ENCODE results near the gene PAFAH1B1. TPM values are rescaled to one million over a fixed set of nuclear protein-coding genes. Genes with fewer than 3 reads are reported as not detected.

Gene PAFAH1B1
- total RNA-seq, 1 donor from 2014 or later = 130 TPM

GRCh38 chr17:2634361-2634960 is 41.0 kb downstream of the PAFAH1B1 start:
- DNase-seq (ENCODE audit: low read depth, low spot score) = no peak
- TF ChIP-seq CTCF (conservative IDR thresholded peaks at IDR 0.05) = no peak
- peaks cover 5% of the 10 kb centered on the region for H3K36me3 Mint-ChIP-seq (ENCODE audit: low read depth)
- peaks cover 38% of the 10 kb centered on the region for H3K4me1 Mint-ChIP-seq
- no peaks in the 10 kb centered on the region for H3K9me3 Mint-ChIP-seq
- no peak overlapping the region for H3K4me3 Mint-ChIP-seq
- H3K27ac Mint-ChIP-seq (ENCODE audit: unreplicated experiment) = no peak overlapping the region
- no peaks in the 10 kb centered on the region for H3K27me3 Mint-ChIP-seq (ENCODE audit: low read depth)

- no peak overlapping the region for H3K4me3 Mint-ChIP-seq
- no peak for TF ChIP-seq CTCF (conservative IDR thresholded peaks at IDR 0.05)
- no peaks in the 10 kb centered on the region for H3K27me3 Mint-ChIP-seq (ENCODE audit: low read depth)
- H3K4me1 Mint-ChIP-seq = peaks cover 30% of the 10 kb centered on the region
- no peaks in the 10 kb centered on the region for H3K9me3 Mint-ChIP-seq
- DNase-seq (ENCODE audit: low read depth, low spot score) = no peak
- H3K27ac Mint-ChIP-seq (ENCODE audit: unreplicated experiment) = no peak overlapping the region
- peaks cover 5% of the 10 kb centered on the region for H3K36me3 Mint-ChIP-seq (ENCODE audit: low read depth)
Measured at GRCh38 chr17:2635241-2635640, 41.8 kb downstream of the PAFAH1B1 start.

- H3K4me1 Mint-ChIP-seq = peaks cover 25% of the 10 kb centered on the region
- peaks cover 5% of the 10 kb centered on the region for H3K36me3 Mint-ChIP-seq (ENCODE audit: low read depth)
- H3K27me3 Mint-ChIP-seq (ENCODE audit: low read depth) = no peaks in the 10 kb centered on the region
- no peak overlapping the region for H3K27ac Mint-ChIP-seq (ENCODE audit: unreplicated experiment)
- DNase-seq (ENCODE audit: low read depth, low spot score) = no peak
- H3K4me3 Mint-ChIP-seq = no peak overlapping the region
- H3K9me3 Mint-ChIP-seq = no peaks in the 10 kb centered on the region
- TF ChIP-seq CTCF (conservative IDR thresholded peaks at IDR 0.05) = no peak
Measured at GRCh38 chr17:2635675-2636074, 42.2 kb downstream of the PAFAH1B1 start.

GRCh38 chr17:2636169-2636930 is 42.9 kb downstream of the PAFAH1B1 start:
- Mint-ChIP-seq H3K27ac (ENCODE audit: unreplicated experiment) (no peak overlapping the region), H3K4me1 (peaks cover 20% of the 10 kb centered on the region), H3K4me3 (no peak overlapping the region), H3K27me3 (ENCODE audit: low read depth) (no peaks in the 10 kb centered on the region), H3K36me3 (ENCODE audit: low read depth) (peaks cover 5% of the 10 kb centered on the region), H3K9me3 (no peaks in the 10 kb centered on the region)
- TF ChIP-seq CTCF (conservative IDR thresholded peaks at IDR 0.05) = no peak
- no peak for DNase-seq (ENCODE audit: low read depth, low spot score)

- peaks cover 10% of the 10 kb centered on the region for H3K4me1 Mint-ChIP-seq
- peaks cover 8% of the 10 kb centered on the region for H3K36me3 Mint-ChIP-seq (ENCODE audit: low read depth)
- no peak overlapping the region for H3K4me3 Mint-ChIP-seq
- TF ChIP-seq CTCF (conservative IDR thresholded peaks at IDR 0.05) = no peak
- DNase-seq (ENCODE audit: low read depth, low spot score) = no peak
- H3K27me3 Mint-ChIP-seq (ENCODE audit: low read depth) = no peaks in the 10 kb centered on the region
- H3K27ac Mint-ChIP-seq (ENCODE audit: unreplicated experiment) = no peak overlapping the region
- H3K9me3 Mint-ChIP-seq = no peaks in the 10 kb centered on the region
Measured at GRCh38 chr17:2637422-2637821, 44.0 kb downstream of the PAFAH1B1 start.

Data from neural crest cell (in vitro differentiated cells).